NB4 (cell line): ENCODE data around the gene CFAP99.

Experiments
- CTCF ChIP-seq: IDR thresholded peaks from one replicate; pipeline ENCODE4 v1.5.1; 2012; ENCODE audit warnings: low read depth, low read length
- TF ChIP-seq, protein P1 (sequence below): IDR thresholded peaks from 2 replicates; pipeline ENCODE4 v1.6.1; 2011; ENCODE audit warnings: low read depth, low read length

DNA sequence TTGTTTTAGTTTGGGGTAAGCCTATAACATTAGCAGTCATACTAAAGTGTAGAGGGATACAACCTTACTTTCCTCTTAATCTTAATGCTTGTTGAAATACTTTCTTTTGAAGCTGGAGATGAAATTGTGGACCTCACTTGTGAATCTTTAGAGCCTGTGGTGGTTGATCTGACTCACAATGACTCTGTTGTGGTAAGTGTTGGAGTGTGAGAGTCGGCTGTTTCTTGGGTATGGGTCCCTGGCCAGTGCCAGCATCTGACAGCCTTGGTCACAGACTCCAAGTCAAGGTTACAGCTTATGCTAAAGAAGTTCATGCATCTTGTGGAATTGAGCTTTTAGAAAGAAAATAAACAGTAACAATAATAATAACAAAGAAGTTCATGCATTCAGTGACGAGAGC, 81.8 kb downstream of the CFAP99 start:
- TF ChIP-seq, protein P1, sequence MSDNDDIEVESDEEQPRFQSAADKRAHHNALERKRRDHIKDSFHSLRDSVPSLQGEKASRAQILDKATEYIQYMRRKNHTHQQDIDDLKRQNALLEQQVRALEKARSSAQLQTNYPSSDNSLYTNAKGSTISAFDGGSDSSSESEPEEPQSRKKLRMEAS: no peak
- TF ChIP-seq CTCF: no peak
